H1 (cell line): ENCODE results near the gene TM9SF2. TPM values are rescaled to one million over a fixed set of nuclear protein-coding genes. Genes with fewer than 3 reads are reported as not detected.

Experiments used
- KDM1A ChIP-seq: fragments of 200-600, 300-600 bp; sonication (generic); IDR thresholded peaks from 2 replicates; pipeline ENCODE4 v1.7.1; 2016; ENCODE audit warnings: mild to moderate bottlenecking, low read length, borderline replicate concordance
- NRF1 ChIP-seq: IDR thresholded peaks from 2 replicates; pipeline ENCODE4 v1.6.1; 2011; ENCODE audit warnings: mild to moderate bottlenecking, low read depth, low read length, improper control_type of control experiment
- POLR2A ChIP-seq, 2 experiments: IDR thresholded peaks; 1 replicate in 1 of 2; 2 replicates in 1 of 2; pipeline ENCODE4 v1.6.1; 2011; ENCODE audit warnings: low read depth in 2 of 2, low read length in 2 of 2, mild to moderate bottlenecking in 2 of 2; ENCODE audit errors: control extremely low read depth in 1 of 2
- RFX5 ChIP-seq: IDR thresholded peaks from 2 replicates; pipeline ENCODE4 v1.6.1; 2011; ENCODE audit warnings: low read depth, low read length, improper control_type of control experiment, borderline replicate concordance
- YY1 ChIP-seq: IDR thresholded peaks from 2 replicates; pipeline ENCODE4 v1.6.1; 2011; ENCODE audit warnings: low read depth, mild to moderate bottlenecking, low read length
- polyA plus RNA-seq, 7 experiments: library from polyadenylated mRNA; depleted of rRNA in 3 of 7; stranded (reverse) in 5 of 7; unstranded in 2 of 7; fragments of >200 nt in 5 of 7; fragments of 200-250 nt in 2 of 7; gene quantifications; 1 replicate in 5 of 7; 2 replicates in 1 of 7; 4 replicates in 1 of 7; pipeline versions ENCODE4 v1.2.1 to v1.2.3, GENCODE V29; 2011 to 2013; ENCODE audit warnings: missing spikeins in 2 of 7, mixed read lengths in 2 of 7
- total RNA-seq: library from RNA; stranded (reverse); fragmentation: NEBNext Ultra II Directional; extraction: Animal tissue kit (Norgen Biotek cat#: 25700); gene quantifications from 2 replicates; pipeline ENCODE4 v1.2.1, GENCODE V29; 2021

TM9SF2 gene
- total and polyA plus RNA-seq, 2 of the 8 experiments (the other 6 are each of a cell fraction or from before 2014, with no cell fraction given), result 68.0 to 101 TPM

DNA sequence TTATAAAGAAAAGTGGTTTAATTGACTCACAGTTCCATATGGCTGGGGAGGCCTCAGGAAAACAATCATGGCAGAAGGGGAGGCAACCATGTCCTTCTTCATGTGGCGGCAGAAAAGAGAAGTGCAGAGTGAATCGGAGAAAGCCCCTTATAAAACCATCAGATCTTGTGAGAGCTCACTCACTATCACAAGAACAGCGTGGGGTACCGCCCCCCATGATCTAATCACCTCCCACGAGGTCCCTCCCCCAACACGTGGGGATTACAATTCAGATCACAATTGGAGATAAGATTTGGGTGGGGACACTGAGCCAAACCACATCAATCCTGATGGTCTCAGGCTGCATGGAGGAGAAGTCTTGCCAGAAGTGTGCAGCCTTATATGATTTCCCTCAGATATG, 26.0 kb downstream of the TM9SF2 start (continued):
- TF ChIP-seq RFX5 (no peak), KDM1A (no peak), YY1 (no peak), POLR2A (IDR thresholded peaks at IDR 0.05; ENCODE audit: control extremely low read depth in 1 of 2, low read depth in 2 of 2, low read length in 2 of 2) (no peak), NRF1 (no peak)
- TF ChIP-seq, all 59 proteins: peak for 0
